NCI-H526 treated with DMSO at 0.1 percent for 48 hours (cell line): ENCODE data around the gene LIG1.
"Not testable (repeated sequence)": the region's sequence is repeated elsewhere in the genome, so short reads cannot be mapped to it uniquely, and the experiment has no call there.

Source experiments
- DNase-seq: peaks from one replicate; lab custom pipeline; 2025; lab: John Stamatoyannopoulos, UW

Gene LIG1

GRCh38 chr19:48070177-48070769 lies 99.9 kb downstream of the LIG1 start:
- not testable (repeated sequence) for DNase-seq

GRCh38 chr19:48069435-48069834 lies 100.7 kb downstream of the LIG1 start:
- no peak for DNase-seq
